GM18507 (cell line): Measurements from ENCODE around the gene PHTF2.
"Not testable (repeated sequence)": the region's sequence is repeated elsewhere in the genome, so short reads cannot be mapped to it uniquely, and the experiment has no call there.

Experiments
- DNase-seq: peaks from one replicate; pipeline ENCODE4 v3.0.0; 2011; ENCODE audit warnings: low read depth; ENCODE audit not compliant: insufficient read length; ENCODE audit errors: extremely low spot score
- FAIRE-seq: peaks from 2 replicates; lab custom pipeline; 2011; peaks lifted over from hg19 to GRCh38; lab: Jason Lieb, UNC

PHTF2 gene

DNA sequence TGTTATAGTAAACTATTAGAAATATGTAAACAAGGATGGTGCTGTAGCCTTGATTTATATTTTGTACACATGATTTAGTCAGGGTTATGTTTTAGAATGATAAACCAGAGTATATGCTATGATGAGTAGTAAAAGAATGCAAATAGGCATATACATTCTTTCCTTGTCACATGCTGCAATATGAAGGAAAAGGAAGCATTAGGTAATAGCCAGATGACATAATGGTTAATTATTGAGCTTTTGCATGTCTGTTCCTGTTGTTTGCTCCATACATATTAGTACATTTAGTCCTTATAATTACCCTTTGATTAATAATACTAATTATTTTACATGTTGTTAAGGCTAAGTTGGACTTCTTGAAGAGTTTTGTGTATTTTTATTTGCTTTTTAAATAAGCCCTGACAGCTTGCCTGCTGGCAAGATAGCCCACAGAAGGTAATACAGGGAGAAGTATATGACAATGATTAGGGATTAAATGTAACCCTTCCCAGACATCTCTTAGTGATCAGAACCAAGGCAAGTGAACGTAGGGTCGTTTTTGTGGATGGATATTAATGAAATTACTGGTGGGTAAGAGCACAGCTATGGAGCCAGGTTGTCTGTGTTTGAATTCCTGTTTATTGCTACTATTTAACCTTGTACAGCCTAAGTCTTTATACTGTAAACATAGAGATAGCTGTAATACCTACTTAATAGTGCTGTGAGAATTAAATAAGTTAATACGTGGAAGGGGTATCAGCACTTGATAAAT, 68.4 kb downstream of the PHTF2 start:
- no peak for DNase-seq
- no peak for FAIRE-seq

DNA sequence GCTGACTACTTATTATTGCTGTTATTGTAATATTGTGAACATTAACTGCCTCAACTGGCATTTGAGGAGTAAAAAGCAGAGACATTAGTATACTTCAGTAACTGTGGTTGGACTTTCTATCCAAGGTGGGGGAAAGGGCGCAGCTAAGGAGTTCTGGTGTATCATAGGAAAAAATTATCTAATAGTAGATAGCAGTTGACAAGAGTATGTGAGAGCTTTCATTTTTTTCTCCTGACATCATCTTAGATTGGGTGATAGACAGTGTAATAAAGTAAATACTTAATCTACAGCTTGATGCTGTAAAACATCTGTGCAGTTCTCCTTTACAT, 68.9 kb downstream of the PHTF2 start:
- FAIRE-seq: no peak

DNA sequence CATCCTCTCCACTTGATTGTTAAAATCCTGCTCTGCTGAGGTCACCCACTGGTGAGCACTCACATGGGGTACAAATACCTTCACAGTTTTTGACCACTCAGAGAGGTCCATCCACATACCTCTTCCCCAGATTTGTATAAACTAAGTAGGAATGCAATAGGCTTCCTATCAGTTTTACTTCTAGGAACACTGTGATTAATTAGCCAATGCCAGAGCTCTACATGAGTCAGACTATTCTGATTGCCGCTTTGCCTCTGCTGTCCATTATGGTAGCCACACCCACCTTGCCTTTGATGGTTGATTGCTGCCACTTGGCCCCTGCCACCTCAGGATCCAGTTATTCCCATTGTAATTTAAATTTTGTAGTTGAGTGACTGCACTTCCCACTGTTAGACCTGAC, 73.7 kb downstream of the PHTF2 start:
- FAIRE-seq, DNase-seq: not testable (repeated sequence)

More for the DNA sequence above, 68.9 kb downstream of the PHTF2 start:
- no peak for DNase-seq

DNA sequence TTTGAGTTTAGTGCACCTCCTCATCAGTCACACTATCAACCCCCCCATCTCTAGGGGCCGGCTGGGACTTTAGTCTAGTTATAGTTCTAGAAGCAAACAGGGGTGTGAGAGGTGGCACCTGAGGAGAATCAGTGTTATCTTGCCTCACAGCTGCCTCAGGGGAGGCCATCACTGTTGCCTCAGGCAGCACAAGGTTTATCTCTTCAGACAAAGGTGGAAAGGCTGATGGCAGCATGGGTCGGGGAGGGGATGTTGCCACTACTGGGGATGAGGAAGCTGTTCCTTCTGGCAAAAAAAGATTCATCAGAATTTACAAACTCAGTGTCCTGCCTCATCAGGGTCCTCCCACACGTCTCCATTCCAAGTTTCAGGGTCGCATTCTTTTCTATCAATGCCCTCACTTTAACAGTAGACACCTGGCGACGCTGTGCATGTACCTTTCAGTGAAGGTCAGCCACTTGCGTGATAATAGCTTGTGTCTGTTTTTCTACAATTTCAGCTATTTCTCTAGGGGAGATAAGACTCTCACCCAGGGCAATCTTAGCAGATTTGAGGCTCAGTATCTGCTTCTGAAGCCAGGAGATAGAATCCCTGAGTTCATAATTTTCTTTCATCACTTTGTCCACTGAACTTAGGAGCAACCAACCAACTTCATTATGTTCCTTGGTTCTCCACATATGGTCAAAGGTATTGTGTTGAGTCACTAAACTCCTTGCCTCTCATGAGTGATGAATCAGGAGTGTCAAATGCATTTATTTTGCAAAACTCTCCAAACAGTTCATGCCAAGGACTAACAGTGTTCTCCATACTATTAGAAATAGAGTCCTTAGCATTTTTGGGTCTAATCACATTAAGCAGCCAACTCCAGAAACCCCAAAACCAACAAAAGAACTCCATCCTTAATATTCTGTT, 75.1 kb downstream of the PHTF2 start:
- FAIRE-seq, DNase-seq: not testable (repeated sequence)

DNA sequence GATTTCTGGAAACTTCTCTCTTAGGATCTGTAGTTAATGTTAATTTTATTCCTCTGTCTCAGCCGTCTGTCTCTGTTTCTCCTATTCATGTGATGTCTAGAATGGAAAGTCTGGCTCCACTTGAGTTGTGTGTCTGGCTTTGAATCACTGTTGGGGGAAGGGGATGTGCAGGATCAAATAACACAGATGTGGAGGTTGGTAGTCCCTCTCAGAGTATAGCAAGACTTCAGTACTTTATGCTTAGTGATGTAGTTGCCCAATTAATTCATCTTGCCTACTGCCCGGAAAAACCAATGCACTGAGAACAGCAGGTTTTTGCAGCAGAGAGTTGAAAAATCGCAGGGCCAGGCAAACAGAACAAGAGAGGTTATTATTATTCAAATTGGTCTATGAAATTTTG, 79.2 kb downstream of the PHTF2 start:
- FAIRE-seq (no peak), DNase-seq (no peak)

DNA sequence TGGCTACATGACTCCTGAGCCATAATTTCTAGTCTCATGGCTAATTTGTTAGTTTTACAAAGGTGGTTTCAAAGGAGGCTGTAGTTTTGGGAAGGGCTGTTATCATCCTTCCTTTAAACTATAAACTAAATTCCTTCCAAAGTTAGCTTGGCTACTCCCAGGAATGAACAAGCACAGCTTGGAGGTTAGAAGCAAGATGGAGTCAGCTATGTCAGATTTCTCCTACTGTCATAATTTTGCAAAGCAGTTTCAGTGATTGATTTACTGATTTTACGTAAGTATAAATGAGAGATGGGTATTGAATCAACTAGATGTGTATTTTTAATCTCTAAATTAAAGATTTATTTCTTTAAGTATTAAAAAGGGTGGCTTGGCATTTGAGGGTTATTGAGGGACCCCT, 79.9 kb downstream of the PHTF2 start:
- FAIRE-seq (peak; percentile 42), DNase-seq (no peak)

DNA sequence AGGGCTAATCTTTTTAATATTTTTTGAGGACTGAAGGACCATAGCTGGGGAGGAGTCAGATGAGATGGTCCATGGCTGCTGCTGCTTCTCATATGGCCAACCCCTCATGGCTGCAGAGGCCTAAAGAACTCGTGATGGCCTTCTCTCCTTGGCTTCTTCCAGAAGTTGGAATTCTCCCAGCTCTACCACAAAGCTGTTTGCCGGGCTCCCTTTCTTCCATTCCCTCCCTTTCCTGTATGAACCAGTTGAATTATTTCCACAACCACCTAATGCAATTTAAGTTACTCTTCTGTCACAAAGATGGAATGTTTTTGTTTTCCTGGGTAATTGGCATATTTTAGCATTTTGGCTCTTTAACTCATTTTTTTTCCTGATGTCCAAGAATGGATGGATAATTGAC, 80.7 kb downstream of the PHTF2 start:
- FAIRE-seq (no peak), DNase-seq (no peak)

DNA sequence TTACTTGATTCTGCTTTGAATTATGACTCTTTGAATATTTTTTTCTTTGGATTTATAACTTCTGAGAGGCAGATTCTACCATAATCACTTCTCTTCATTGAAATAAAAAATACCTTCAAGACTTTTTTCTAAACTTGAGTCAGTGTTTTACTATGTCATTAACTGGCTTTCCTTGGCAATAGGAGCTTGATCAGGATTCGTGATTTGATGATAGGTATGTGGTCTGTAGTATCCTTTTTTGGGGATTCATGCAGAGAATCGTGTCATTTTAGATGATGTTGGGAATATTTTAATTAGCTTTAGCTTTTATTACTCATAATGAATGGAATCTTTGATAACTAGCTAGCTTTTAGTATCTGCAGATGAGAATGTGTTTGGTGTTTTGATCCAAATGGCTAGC, 83.3 kb downstream of the PHTF2 start:
- FAIRE-seq (no peak), DNase-seq (no peak)

DNA sequence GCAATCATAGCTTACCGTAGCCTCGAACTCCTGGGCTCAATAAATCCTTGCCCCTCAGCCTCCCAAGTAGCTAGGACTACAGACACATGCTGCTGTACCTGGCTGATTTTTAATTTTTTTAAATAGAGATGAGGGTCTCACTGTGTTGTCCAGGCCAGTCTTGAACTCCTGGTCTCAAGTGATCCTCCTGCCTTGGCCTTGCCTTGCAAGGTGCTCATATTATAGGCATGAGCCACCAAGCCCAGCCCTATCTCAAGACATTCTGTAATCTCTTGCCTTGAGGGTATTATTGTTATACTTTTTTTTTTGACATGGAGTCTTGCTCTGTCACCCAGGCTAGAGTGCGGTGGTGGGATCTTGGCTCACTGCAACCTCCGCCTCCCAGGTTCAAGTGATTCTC, 86.6 kb downstream of the PHTF2 start:
- no peak for FAIRE-seq
- DNase-seq: no peak

DNA sequence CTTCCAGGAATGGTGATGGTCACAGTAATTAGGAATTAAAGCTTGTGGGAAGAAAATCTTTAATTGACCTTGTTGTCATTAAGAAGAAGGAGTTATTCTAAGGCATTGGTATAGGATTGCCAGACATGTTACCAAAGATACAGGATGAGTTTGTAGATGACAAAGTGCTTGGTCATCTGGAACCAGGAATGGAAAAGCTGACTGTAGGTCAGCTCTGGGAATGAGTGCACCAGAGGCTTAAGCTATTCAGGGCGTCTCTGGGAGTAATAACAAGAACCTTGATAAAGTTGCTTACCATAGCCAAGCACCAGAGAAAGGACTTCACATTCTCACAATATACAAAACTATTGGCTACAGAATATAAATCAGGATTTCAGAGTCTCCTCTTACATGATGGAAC, 89.0 kb downstream of the PHTF2 start:
- no peak for DNase-seq
- no peak for FAIRE-seq

DNA sequence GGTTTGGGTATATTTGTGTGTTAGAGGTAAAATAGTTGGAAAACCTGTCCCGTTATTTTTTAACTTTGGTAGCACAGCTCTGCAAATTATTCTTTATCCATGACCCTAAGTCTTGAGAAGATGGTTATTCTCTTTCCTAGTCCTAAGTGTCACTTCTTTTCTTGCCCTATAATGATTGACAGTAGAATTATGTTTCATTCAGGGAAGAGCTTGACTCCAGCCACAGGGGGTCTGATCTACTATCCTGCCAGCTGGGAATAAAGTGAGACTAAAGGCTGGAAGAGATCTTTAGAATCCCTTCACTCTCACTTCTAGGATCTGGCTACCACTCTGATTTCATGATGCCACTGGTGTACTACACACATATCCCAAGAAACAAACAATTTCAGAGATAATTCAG, 90.4 kb downstream of the PHTF2 start:
- DNase-seq (no peak), FAIRE-seq (no peak)

DNA sequence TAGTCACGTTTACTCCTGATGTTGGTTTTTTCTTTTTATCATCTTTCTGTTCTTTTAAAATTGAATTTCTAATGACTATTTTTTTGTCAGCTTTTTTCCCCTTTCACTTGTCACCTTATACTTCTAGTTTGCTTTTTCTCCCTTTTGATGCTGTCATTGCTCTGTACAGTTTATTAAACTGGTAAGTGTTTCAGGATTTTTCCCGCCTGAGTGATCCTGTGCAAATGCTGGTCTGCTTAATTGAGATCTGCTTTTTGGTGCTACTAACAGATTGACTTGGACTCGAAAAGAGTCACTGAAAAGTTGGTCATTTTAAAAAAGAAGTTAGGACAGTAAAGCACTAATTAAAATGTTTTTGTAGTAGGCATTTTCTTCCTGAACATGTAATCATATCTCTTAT, 95.2 kb downstream of the PHTF2 start:
- DNase-seq: no peak
- FAIRE-seq: no peak

DNA sequence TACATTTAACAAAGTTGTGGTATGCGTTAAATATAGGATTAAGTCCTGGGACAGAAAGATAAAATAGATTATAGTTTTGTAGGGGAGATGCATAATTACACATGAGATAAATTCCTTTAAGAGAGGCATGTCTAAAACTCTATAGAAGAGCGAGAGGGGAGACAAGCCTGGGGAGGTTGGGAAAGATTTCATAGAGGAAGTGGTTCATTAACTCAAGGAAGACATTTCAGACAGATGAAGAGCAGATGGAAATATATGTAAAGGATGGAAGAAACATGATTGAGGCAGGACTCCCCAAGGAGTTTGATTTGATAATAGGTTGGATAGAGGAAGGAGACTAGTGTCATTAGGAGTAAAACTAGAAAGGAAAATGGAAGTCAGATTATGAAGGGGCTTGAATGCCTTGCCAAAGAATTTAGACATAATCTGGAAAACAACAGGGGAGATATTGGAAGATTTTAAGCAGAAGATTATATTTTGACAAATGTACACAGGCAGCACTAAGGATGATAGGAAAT, 96.1 kb downstream of the PHTF2 start:
- no peak for DNase-seq
- no peak for FAIRE-seq

DNA sequence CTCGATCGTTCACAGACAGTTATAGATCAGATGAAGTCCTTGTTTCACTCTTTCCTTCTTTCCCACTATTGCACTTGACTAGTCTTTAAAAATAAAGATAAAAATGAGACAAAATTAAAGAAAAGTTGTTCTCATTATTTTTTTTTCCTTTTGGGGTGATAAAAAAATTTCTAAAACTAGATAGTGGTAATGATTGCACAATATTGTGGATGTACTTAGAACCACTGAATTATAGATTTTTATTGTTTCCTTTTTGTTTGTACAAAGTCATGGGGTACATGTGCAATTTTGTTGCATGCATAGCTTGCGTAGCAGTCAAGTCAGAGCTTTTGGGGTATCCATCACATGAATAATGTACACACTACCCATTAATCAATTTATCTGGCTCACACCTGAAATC, 97.3 kb downstream of the PHTF2 start:
- no peak for FAIRE-seq
- DNase-seq: no peak

DNA sequence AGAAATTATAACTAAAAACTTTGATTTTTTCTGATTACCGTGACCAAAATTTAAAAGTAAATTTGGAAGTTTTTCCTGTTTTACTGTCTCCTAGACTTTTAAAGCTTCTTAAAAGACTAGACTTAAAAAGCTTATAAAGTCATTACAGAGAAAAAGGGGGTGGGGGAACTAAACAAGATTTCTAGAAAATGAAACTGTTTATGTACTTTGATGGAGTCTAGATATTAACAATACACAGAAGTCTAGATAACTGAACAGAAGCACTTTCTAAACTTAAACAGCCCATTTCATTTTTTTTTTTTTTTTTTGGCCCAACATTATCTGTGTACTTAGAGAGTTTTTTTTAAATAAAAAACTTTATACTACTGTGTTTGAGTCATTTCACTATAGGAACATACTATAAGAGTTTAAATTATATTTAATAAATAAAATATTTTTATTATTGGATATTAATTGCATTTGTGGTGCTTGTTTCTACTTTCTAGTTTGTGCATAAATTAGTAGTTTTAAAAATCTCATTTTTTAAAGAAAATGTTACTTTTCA, 98.5 kb downstream of the PHTF2 start:
- FAIRE-seq: no peak
- no peak for DNase-seq

DNA sequence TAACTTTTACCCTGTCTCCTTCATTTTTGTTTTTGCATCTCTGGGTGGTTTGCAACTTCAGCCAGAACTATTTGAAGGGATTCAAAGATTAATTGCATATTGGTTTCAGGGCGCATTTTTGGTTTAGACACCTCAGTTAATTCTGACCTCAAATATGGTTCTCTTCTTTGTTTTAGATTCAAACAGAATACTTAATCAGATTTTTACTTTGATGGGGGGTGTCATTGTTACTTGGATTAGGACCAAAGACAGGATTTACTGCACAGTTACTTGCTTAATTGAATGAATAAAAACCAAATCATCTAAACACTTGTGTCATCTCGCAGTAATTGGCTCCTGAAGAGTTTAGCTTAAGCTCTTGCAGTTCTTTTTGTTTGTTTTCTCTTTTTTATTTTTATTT, 100.9 kb downstream of the PHTF2 start:
- FAIRE-seq: no peak

DNA sequence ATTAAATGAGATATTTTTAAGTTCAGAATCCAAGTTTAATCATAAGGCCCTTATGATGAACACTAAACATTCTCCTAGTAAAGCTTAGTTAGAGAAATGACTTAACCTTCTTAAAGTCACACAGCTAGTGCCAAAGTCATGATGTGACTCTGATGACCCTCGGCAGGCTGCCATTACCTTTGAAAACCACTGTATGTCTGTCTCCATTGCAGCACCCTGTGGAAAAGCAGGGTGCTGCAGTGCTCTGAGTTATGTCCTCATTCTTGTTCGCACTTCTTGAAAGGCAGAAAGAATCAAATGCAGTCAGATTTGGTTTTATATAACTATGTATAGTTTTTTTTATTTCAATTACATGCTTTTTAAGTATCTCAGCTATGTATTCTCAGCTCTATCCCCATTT, 105.0 kb downstream of the PHTF2 start:
- FAIRE-seq: no peak

More for the DNA sequence above, 100.9 kb downstream of the PHTF2 start:
- DNase-seq: no peak

DNA sequence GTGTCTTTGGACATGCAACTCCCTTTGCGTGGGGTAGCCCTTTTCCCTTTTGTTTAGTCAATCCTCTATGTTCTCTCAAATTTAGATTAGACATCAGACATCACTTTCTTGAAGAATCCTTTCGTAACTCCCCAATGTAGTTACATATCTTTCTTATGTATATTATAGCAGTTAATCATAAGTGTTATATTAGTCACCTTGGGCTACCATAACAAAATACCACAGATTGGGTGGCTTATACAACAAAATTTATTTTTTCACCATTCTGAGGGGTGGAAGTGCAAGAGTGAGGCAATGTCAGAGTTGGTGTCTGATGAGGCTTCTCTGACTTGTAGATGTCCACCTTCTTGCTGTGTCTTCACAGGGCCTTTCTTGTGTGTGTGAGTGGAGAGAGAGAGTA, 105.7 kb downstream of the PHTF2 start:
- FAIRE-seq: peak; percentile 31

More for the DNA sequence above, 105.0 kb downstream of the PHTF2 start:
- no peak for DNase-seq

DNA sequence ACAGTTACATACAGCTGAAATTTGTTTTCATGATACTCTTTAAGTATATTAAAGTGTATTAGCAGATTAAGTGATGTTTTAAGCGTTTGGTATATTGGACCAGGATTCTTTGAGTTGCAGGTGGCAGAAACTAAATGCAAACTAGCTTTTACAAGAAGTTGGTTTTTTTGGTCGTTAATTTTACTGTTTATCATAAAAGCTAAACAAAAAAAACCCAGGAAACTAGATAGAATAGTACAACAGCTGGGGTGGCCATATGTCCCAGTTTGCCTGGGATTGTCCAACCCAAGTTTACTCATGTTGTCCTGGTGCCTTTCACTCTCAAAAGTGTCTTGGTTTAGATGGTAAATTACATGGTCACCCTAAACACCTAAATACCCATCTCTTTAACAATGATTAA, 108.7 kb downstream of the PHTF2 start:
- FAIRE-seq (peak; percentile 78), DNase-seq (no peak)

More for the DNA sequence above, 105.7 kb downstream of the PHTF2 start:
- DNase-seq: no peak

DNA sequence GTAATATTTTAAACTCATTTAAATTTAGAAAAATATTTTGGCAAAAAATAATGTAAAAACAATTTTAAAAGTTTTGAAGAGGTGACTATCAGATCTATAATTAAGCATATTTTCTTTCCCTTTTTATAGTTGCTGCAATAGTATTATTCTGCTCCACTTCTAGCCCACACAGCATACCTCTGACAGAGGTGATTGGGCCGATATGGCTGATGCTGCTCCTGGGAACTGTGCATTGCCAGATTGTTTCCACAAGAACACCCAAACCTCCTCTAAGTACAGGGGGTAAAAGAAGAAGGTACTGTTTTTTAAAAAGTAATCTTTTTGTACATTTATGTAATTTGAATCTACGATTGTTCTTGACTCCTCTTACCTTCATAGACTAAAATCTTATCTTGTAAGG, 110.1 kb downstream of the PHTF2 start:
- no peak for FAIRE-seq
- no peak for DNase-seq
